HG02759 (cell line): ENCODE data around the gene PIAS3.
"Not testable (repeated sequence)": the region's sequence is repeated elsewhere in the genome, so short reads cannot be mapped to it uniquely, and the experiment has no call there.

Experiments
- ATAC-seq: cut with Tn5 transposase; IDR thresholded peaks from one replicate; pipeline ENCODE4 v1.9.1; 2021; ENCODE audit warnings: mild to moderate bottlenecking, moderate library complexity; ENCODE audit not compliant: unreplicated experiment

PIAS3 gene

GRCh38 chr1:145826030-145826429, 32.9 kb downstream of the PIAS3 start:
- no peak for ATAC-seq

- no peak for ATAC-seq
Observed at GRCh38 chr1:145824499-145824842, 34.4 kb downstream of the PIAS3 start.

- ATAC-seq = peak; percentile 94
Observed at GRCh38 chr1:145823565-145824498, 35.0 kb downstream of the PIAS3 start, which contains the start of the genes POLR3C and RNF115. POLR3C (plus strand) TSS chr1:145824200; CDS start chr1:145825777, 1,577 bp downstream. RNF115 (minus strand) TSS chr1:145824095; CDS start chr1:145823873, 222 bp downstream.

GRCh38 chr1:145822779-145823331, 36.0 kb downstream of the PIAS3 start:
- not testable (repeated sequence) for ATAC-seq

- ATAC-seq = not testable (repeated sequence)
Observed at GRCh38 chr1:145818095-145818494, 40.8 kb downstream of the PIAS3 start.

GRCh38 chr1:145812977-145813810, 45.7 kb downstream of the PIAS3 start:
- ATAC-seq = not testable (repeated sequence)

GRCh38 chr1:145806844-145807243, 52.0 kb downstream of the PIAS3 start:
- ATAC-seq = no peak

- no peak for ATAC-seq
Observed at GRCh38 chr1:145806408-145806807, 52.5 kb downstream of the PIAS3 start.

- ATAC-seq = no peak
Observed at GRCh38 chr1:145805057-145805456, 53.8 kb downstream of the PIAS3 start.

GRCh38 chr1:145804235-145805045, 54.4 kb downstream of the PIAS3 start:
- no peak for ATAC-seq

GRCh38 chr1:145799806-145800205, 59.1 kb downstream of the PIAS3 start:
- no peak for ATAC-seq
